Thyroid gland (tissue), 4 donors: ENCODE results near the gene OIT3. TPM values are rescaled to one million over a fixed set of nuclear protein-coding genes. Genes with fewer than 3 reads are reported as not detected.

Experiments used
- DNase-seq, 2 donors: peaks; one replicate each; pipeline ENCODE4 v3.0.0-alpha.2; 2019
- H3K27ac ChIP-seq, 3 donors: fragments of 200-600 bp; sonication (generic); 1 replicate in 2 of 3; 2 replicates in 1 of 3; pipeline ENCODE4 v1.5.1; 2016 to 2019; ENCODE audit warnings: mild to moderate bottlenecking in 1 of 3, moderate library complexity in 1 of 3
- H3K27me3 ChIP-seq: fragments of 200-600 bp; sonication (generic); one replicate; pipeline ENCODE4 v1.5.1; 2019
- H3K36me3 ChIP-seq, 2 donors: fragments of 200-600 bp; sonication (generic); one replicate each; pipeline ENCODE4 v1.5.1; 2016 to 2019
- H3K4me1 ChIP-seq, 2 donors: fragments of 200-600 bp; sonication (generic); one replicate each; pipeline ENCODE4 v1.5.1; 2017 to 2019
- H3K4me3 ChIP-seq, 3 donors: fragments of 200-600 bp; sonication (generic); replicated peaks in 1 of 3; 1 replicate in 2 of 3; 2 replicates in 1 of 3; pipeline ENCODE4 v1.5.1; 2016; ENCODE audit warnings: mild to moderate bottlenecking in 1 of 3
- H3K9me3 ChIP-seq: fragments of 200-600 bp; sonication (generic); one replicate; pipeline ENCODE4 v1.5.1; 2017
- POLR2A ChIP-seq, 2 donors: fragments of 450-650 bp; IDR thresholded peaks; one replicate each; pipeline ENCODE4 v1.6.1; 2017; ENCODE audit warnings: antibody characterized with exemption in 2 of 2, mild to moderate bottlenecking in 2 of 2, moderate library complexity in 1 of 2
- WGBS, 2 donors: methylation state at CpG; one replicate each; pipeline ENCODE4 v1.1.5; 2017; 5-methylcytosine and 5-hydroxymethylcytosine counted together
- intact Hi-C: fragments of 100-400 bp; cut with DNase I; formaldehyde crosslinking; loops from one replicate; pipeline ENCODE4 v1.15.1; 2023
- total RNA-seq, 4 donors: library from RNA; depleted of rRNA; stranded (reverse); fragments of >200 nt; gene quantifications; one replicate each; pipeline ENCODE4 v1.2.3, GENCODE V29; 2016
- TF ChIP-seq, protein P1 (sequence below), 6 experiments: fragments of 200-600 bp in 3 of 6; fragments of 450-650 bp in 3 of 6; sonication (generic) in 3 of 6; IDR thresholded peaks; one replicate each; pipeline ENCODE4 v1.5.1; 2016 to 2019; ENCODE audit warnings: antibody characterized with exemption in 6 of 6, mild to moderate bottlenecking in 2 of 6, inconsistent platforms in 1 of 6, moderate library complexity in 1 of 6

The OIT3 gene
- total RNA-seq, 4 donors from 2014 or later, result 0.27 TPM; not detected in 3

DNA sequence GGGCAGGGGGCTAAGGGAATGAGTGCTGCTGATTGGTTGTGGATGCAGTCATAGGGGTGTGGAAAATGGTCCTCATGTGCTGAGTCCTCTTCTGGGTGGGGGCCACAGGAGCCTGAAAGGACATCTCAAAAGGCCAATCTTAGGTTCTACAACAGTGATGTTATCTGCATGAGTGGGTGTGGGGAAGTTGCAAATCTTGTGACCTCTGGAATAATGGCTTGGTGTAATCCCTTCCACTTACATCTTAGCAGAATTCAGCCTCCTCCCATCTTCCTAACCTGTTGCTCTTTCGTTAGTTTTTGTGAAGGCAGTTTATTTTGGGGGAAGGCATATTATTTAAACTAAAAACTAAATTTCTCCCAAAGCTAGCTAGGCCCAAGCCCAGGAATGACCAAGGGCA lies 42.0 kb upstream of the OIT3 start:
- Histone ChIP-seq H3K4me1 (no peaks in the 10 kb centered on the region), H3K36me3 (no peaks in the 10 kb centered on the region), H3K9me3 (no peaks in the 10 kb centered on the region), H3K4me3 (no peak overlapping the region), H3K27me3 (no peaks in the 10 kb centered on the region), H3K27ac (no peak overlapping the region)
- no peak for DNase-seq
- intact Hi-C loops, result no loop called here
- 100% methylated on average over 1 of the region's 1 CpG for WGBS, 2 donors
- TF ChIP-seq, protein P1, sequence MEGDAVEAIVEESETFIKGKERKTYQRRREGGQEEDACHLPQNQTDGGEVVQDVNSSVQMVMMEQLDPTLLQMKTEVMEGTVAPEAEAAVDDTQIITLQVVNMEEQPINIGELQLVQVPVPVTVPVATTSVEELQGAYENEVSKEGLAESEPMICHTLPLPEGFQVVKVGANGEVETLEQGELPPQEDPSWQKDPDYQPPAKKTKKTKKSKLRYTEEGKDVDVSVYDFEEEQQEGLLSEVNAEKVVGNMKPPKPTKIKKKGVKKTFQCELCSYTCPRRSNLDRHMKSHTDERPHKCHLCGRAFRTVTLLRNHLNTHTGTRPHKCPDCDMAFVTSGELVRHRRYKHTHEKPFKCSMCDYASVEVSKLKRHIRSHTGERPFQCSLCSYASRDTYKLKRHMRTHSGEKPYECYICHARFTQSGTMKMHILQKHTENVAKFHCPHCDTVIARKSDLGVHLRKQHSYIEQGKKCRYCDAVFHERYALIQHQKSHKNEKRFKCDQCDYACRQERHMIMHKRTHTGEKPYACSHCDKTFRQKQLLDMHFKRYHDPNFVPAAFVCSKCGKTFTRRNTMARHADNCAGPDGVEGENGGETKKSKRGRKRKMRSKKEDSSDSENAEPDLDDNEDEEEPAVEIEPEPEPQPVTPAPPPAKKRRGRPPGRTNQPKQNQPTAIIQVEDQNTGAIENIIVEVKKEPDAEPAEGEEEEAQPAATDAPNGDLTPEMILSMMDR (IDR thresholded peaks at IDR 0.05), result no peak
- TF ChIP-seq POLR2A (IDR thresholded peaks at IDR 0.05), result no peak

GRCh38 chr10:72852508-72852907 lies 41.0 kb upstream of the OIT3 start:
- Histone ChIP-seq H3K36me3 (no peaks in the 10 kb centered on the region), H3K9me3 (no peaks in the 10 kb centered on the region), H3K4me3 (no peak overlapping the region), H3K27ac (no peak overlapping the region), H3K4me1 (no peaks in the 10 kb centered on the region), H3K27me3 (no peaks in the 10 kb centered on the region)
- intact Hi-C loops, result no loop called here
- DNase-seq, result no peak
- TF ChIP-seq, protein P1 (IDR thresholded peaks at IDR 0.05), result no peak
- TF ChIP-seq POLR2A (IDR thresholded peaks at IDR 0.05), result no peak
- 96 to 97% methylated on average over 2 of the region's 2 CpGs for WGBS, 2 donors

DNA sequence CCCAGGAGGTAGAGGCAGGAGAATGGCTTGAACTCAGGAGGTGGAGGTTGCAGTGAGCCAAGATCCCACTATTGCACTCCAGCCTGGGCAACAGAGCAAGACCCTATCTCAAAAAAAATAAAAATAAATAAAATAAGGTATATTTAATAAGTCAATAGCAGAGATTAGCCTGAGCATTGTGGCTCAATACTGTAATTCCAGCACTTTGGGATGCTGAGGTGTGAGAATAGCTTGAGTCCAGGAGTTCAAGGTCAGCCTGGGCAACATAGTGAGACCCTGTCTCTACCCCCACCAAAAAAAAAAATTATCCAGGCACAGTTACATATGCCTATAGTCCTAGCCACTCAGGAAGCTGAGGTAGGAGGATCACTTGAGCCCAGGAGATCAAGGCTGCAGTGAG lies 38.4 kb upstream of the OIT3 start:
- Histone ChIP-seq H3K36me3 (no peaks in the 10 kb centered on the region), H3K9me3 (no peaks in the 10 kb centered on the region), H3K4me1 (no peaks in the 10 kb centered on the region), H3K27ac (no peak overlapping the region), H3K4me3 (no peak overlapping the region), H3K27me3 (no peaks in the 10 kb centered on the region)
- intact Hi-C loops, result no loop called here
- DNase-seq, result no peak
- TF ChIP-seq, protein P1 (IDR thresholded peaks at IDR 0.05), result no peak
- TF ChIP-seq POLR2A (IDR thresholded peaks at IDR 0.05), result no peak

GRCh38 chr10:72855790-72856189 lies 37.7 kb upstream of the OIT3 start:
- Histone ChIP-seq H3K9me3 (no peaks in the 10 kb centered on the region), H3K4me1 (no peaks in the 10 kb centered on the region), H3K36me3 (no peaks in the 10 kb centered on the region), H3K27ac (no peak overlapping the region), H3K4me3 (no peak overlapping the region), H3K27me3 (no peaks in the 10 kb centered on the region)
- no peak for DNase-seq
- intact Hi-C loops, result no loop called here
- TF ChIP-seq POLR2A (IDR thresholded peaks at IDR 0.05), result no peak
- TF ChIP-seq, protein P1 (IDR thresholded peaks at IDR 0.05), result no peak
- 90 to 95% methylated on average over 2 of the region's 2 CpGs for WGBS, 2 donors

GRCh38 chr10:72858067-72858466 lies 35.5 kb upstream of the OIT3 start:
- no peaks in the 10 kb centered on the region for H3K4me1 ChIP-seq
- intact Hi-C loops, result no loop called here
- no peaks in the 10 kb centered on the region for H3K9me3 ChIP-seq
- H3K4me3 ChIP-seq, result no peak overlapping the region
- DNase-seq, result no peak
- H3K27me3 ChIP-seq, result no peaks in the 10 kb centered on the region
- H3K36me3 ChIP-seq, result no peaks in the 10 kb centered on the region
- H3K27ac ChIP-seq, result no peak overlapping the region
- no peak for TF ChIP-seq POLR2A (IDR thresholded peaks at IDR 0.05)
- 96 to 97% methylated on average over 6 of the region's 6 CpGs for WGBS, 2 donors

DNA sequence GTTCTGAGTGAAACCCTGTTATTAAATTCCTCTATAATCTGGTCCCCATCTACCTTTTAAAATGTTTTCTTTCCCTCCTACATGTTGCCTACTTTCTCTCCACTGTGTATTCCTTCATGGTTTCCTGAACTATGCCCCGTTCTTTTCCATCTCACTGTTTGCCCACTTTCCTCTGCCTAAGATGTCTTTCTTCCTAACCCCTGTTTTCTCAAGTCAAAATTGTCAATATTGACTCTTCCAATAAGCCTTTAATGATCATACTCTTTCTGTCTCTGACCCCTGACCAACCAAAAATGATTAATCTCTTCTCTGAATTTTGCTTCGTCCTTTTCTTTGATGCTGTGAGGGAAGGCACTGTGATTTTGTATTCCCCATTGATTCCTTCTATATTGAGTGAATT lies 30.6 kb upstream of the OIT3 start:
- DNase-seq, result no peak
- no peaks in the 10 kb centered on the region for H3K27me3 ChIP-seq
- no peak overlapping the region for H3K4me3 ChIP-seq
- 94 to 95% methylated on average over 2 of the region's 2 CpGs for WGBS, 2 donors
- no peaks in the 10 kb centered on the region for H3K9me3 ChIP-seq
- H3K4me1 ChIP-seq, result no peaks in the 10 kb centered on the region
- H3K27ac ChIP-seq, result no peak overlapping the region
- intact Hi-C loops, result no loop called here
- TF ChIP-seq POLR2A (IDR thresholded peaks at IDR 0.05), result no peak
- TF ChIP-seq, protein P1 (IDR thresholded peaks at IDR 0.05), result no peak
- H3K36me3 ChIP-seq, result no peaks in the 10 kb centered on the region
